ENCODE results near the gene TTLL1.

DNA sequence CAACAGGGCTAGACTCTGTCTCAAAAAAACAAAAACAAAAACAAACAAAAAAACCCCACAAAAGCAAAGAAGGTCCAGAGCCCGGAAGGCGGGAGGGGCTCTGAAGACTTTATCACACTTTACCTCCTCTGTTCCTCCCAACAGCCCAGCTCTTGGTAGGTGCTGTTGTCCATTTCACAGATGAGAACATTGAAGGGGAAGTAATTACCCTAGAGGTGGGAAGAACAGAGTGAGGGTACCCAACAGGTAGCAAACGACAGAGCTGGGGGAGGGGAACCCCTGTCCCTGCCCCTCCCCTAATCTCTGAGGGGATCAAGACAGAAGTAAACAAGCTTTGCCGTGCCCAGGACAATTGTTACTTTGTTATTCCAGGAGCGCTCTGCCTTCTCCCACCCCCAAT lies 20.3 kb upstream of the TTLL1 start:
- TF ChIP-seq, protein P1, sequence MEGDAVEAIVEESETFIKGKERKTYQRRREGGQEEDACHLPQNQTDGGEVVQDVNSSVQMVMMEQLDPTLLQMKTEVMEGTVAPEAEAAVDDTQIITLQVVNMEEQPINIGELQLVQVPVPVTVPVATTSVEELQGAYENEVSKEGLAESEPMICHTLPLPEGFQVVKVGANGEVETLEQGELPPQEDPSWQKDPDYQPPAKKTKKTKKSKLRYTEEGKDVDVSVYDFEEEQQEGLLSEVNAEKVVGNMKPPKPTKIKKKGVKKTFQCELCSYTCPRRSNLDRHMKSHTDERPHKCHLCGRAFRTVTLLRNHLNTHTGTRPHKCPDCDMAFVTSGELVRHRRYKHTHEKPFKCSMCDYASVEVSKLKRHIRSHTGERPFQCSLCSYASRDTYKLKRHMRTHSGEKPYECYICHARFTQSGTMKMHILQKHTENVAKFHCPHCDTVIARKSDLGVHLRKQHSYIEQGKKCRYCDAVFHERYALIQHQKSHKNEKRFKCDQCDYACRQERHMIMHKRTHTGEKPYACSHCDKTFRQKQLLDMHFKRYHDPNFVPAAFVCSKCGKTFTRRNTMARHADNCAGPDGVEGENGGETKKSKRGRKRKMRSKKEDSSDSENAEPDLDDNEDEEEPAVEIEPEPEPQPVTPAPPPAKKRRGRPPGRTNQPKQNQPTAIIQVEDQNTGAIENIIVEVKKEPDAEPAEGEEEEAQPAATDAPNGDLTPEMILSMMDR (IDR thresholded peaks at IDR 0.05) = no peak
- no peak for TF ChIP-seq POLR2A (IDR thresholded peaks at IDR 0.05)

All from esophagus squamous epithelium (tissue), 4 donors.